Kidney (tissue), 14 donors: ENCODE data around the gene OR4D11. TPM values are rescaled to one million over a fixed set of nuclear protein-coding genes. Genes with fewer than 3 reads are reported as not detected.
"Not testable (repeated sequence)": the region's sequence is repeated elsewhere in the genome, so short reads cannot be mapped to it uniquely, and the experiment has no call there.

Experiments used
- DNase-seq, 5 donors: peaks; one replicate each; pipeline ENCODE4 v3.0.0-alpha.2; 2013 to 2020
- FAIRE-seq: peaks from 2 replicates; lab custom pipeline; 2012; peaks lifted over from hg19 to GRCh38; lab: Jason Lieb, UNC
- H3K27ac ChIP-seq, 2 donors: one replicate each; pipeline ENCODE4 v1.7.0; 2013; ENCODE audit warnings: low read depth in 2 of 2, low read length in 2 of 2, inconsistent platforms in 1 of 2
- H3K27me3 ChIP-seq: one replicate; pipeline ENCODE4 v1.7.1; 2013; ENCODE audit warnings: low read length, inconsistent platforms; ENCODE audit not compliant: control insufficient read depth, insufficient read depth
- H3K36me3 ChIP-seq, 3 donors: one replicate each; pipeline versions ENCODE4 v1.7.0 to v1.7.1; 2013; ENCODE audit warnings: low read length in 3 of 3, control low read depth in 1 of 3, inconsistent platforms in 1 of 3; ENCODE audit not compliant: insufficient read depth in 3 of 3, control insufficient read depth in 2 of 3
- H3K4me1 ChIP-seq, 3 donors: one replicate each; pipeline versions ENCODE4 v1.7.0 to v1.7.1; 2013; ENCODE audit warnings: low read length in 3 of 3, inconsistent platforms in 1 of 3, low read depth in 1 of 3; ENCODE audit not compliant: control insufficient read depth in 2 of 3, insufficient read depth in 2 of 3
- H3K4me3 ChIP-seq, 3 donors: one replicate each; pipeline versions ENCODE4 v1.7.0 to v1.8.1; 2013; ENCODE audit warnings: low read length in 3 of 3, control low read depth in 1 of 3, inconsistent platforms in 1 of 3
- H3K9ac ChIP-seq, 3 donors: one replicate each; pipeline versions ENCODE4 v1.7.0 to v1.7.1; 2013; ENCODE audit warnings: low read length in 3 of 3, control low read depth in 1 of 3, inconsistent platforms in 1 of 3
- H3K9me3 ChIP-seq, 3 donors: one replicate each; pipeline versions ENCODE4 v1.7.0 to v1.7.1; 2013; ENCODE audit warnings: low read length in 3 of 3, control low read depth in 1 of 3, inconsistent platforms in 1 of 3; ENCODE audit not compliant: control insufficient read depth in 2 of 3, insufficient read depth in 1 of 3
- CTCF ChIP-seq: IDR thresholded peaks from 3 replicates; pipeline ENCODE4 v1.5.1; 2012; ENCODE audit warnings: mild to moderate bottlenecking, moderate library complexity, borderline replicate concordance; ENCODE audit not compliant: insufficient read depth; ENCODE audit errors: extremely low read depth
- intact Hi-C: fragments of 100-400 bp; cut with DNase I; formaldehyde crosslinking; loops from one replicate; pipeline ENCODE4 v1.11.1; 2022
- polyA plus RNA-seq: library from polyadenylated mRNA; stranded (reverse); fragments of 350-450 nt; fragmentation: Illumina TruSeq; extraction: RNeasy Lipid Tissue Mini Kit (QIAGEN cat#74804); gene quantifications from one replicate; pipeline ENCODE4 v1.2.3, GENCODE V29; 2014; ENCODE audit warnings: low read depth, low replicate concordance; ENCODE audit not compliant: insufficient read depth
- total RNA-seq: library from RNA; stranded (reverse); fragmentation: NEBNext Ultra II Directional; extraction: Animal tissue kit (Norgen Biotek cat#: 25700); gene quantifications from one replicate; pipeline ENCODE4 v1.2.1, GENCODE V29; 2021
- donor health status: control.
- donor health status: control.
- donor health status: control.
- donor health status: control.
- donor health status: control.
- donor health status: DM: yes; HTN: yes; CAD: no.
- donor health status: Normal renal cell carcinoma (clear cell type).

Gene OR4D11
- total and polyA plus RNA-seq, 2 donors from 2014 or later = not detected

DNA sequence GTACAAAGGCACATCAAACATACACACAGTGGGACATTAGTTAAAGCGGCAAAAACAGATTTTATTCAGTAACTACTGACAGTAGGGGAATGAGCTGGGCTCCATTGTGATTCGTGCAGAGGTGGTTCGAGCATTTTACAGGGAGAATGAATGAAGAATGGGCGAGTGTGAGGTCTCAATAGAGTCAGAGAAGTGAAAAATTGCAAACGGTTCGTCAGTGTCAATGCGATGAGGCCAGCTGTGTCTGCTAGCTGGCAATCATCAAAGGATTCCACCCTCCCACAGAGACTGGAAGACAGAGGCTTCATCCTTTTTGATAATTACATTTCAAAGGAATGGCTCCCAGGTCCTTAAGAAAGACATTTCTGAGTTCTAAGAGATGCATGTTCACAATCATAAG, 25.3 kb downstream of the OR4D11 start:
- H3K9ac ChIP-seq = no peak overlapping the region
- no peak overlapping the region for H3K27ac ChIP-seq
- no peak for DNase-seq
- H3K4me3 ChIP-seq = no peak overlapping the region
- no peak for FAIRE-seq
- intact Hi-C loops = no loop called here
- no peaks in the 10 kb centered on the region for H3K9me3 ChIP-seq
- no peaks in the 10 kb centered on the region for H3K36me3 ChIP-seq
- H3K4me1 ChIP-seq = no peaks in the 10 kb centered on the region
- TF ChIP-seq CTCF = no peak
- no peaks in the 10 kb centered on the region for H3K27me3 ChIP-seq

DNA sequence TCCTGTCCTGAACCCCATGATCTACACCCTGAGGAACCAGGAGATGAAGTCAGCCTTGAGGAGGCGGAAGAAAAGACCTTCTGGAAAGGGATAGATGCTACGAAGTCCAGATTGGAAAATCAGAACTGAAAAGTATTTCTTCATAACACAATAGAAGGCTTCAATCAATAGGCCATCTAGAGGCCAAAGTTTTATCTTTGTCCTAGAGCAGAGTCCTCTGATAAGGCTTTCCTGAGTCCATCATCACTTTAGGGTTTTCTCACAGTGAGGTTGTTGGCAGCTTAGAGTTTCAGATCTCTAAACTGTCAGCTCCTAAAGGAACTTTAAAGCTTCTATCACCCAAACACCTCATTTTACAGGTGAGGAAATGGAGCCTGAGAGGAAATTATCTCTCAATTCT, 29.2 kb downstream of the OR4D11 start:
- intact Hi-C loops = no loop called here
- no peak overlapping the region for H3K9ac ChIP-seq

DNA sequence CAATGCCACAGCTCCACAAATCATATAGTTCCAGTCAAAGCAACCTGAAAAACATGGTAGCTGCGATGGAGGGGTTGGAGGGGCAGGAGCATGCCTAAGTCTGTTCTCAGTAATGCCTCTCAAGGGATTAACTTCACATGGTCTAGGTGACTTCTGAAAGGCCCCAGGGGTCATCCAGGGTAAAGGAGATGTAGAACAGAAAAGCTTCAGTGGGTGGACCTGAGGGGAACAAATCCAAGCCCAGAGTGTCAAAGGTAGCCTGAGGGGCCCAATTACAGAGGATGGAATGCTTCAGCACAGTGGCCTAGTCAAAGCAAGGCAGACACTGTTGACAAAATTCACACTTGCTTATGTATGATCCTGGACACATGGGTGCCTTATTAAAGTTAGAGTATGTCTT, 31.3 kb downstream of the OR4D11 start:
- intact Hi-C loops = no loop called here
- Histone ChIP-seq H3K4me3 (no peak overlapping the region), H3K4me1 (no peaks in the 10 kb centered on the region), H3K27me3 (no peaks in the 10 kb centered on the region), H3K27ac (no peak overlapping the region), H3K36me3 (no peaks in the 10 kb centered on the region), H3K9me3 (no peaks in the 10 kb centered on the region), H3K9ac (no peak overlapping the region)
- no peak for FAIRE-seq
- no peak for DNase-seq
- TF ChIP-seq CTCF = no peak

More for the DNA sequence above, 29.2 kb downstream of the OR4D11 start:
- TF ChIP-seq CTCF = no peak
- Histone ChIP-seq H3K27ac (no peak overlapping the region), H3K9me3 (no peaks in the 10 kb centered on the region), H3K36me3 (no peaks in the 10 kb centered on the region), H3K4me3 (no peak overlapping the region), H3K27me3 (no peaks in the 10 kb centered on the region), H3K4me1 (no peaks in the 10 kb centered on the region)
- no peak for FAIRE-seq
- DNase-seq = no peak

DNA sequence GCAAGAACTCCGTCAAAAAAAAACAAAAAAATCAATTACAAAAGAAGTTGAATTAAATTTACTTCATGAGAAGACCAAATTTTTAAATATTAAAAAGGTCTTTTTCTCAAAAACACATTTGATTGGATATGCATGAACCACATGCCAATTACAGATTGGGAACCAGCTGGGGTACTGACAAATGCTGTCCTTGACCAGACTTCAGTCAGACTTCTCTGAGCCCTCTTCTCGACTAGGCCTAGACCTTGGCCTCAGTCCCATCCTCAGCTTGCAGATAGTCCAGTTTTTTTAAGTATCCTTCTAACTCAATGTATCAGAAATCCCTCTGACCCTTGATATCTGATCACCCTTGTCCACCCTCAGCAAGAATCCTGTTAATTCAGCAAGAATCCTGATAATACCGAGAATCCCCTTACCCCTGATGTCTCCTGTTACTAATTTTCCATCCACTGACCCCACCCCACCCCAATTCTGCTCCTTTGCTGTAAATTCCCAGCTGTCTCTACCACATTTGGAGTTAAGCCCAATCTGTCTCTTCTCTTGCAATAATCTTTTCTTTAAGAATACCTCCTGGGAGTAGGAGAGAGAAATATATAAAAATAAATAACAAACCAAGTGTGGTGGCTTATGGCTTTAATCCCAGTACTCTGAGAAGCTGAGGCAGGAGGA, 38.9 kb downstream of the OR4D11 start:
- Histone ChIP-seq H3K27ac (no peak overlapping the region), H3K4me1 (no peaks in the 10 kb centered on the region), H3K9ac (no peak overlapping the region), H3K9me3 (no peaks in the 10 kb centered on the region), H3K4me3 (no peak overlapping the region), H3K27me3 (no peaks in the 10 kb centered on the region), H3K36me3 (no peaks in the 10 kb centered on the region)
- intact Hi-C loops = no loop called here
- DNase-seq (no peak), FAIRE-seq (no peak)
- TF ChIP-seq CTCF = no peak

DNA sequence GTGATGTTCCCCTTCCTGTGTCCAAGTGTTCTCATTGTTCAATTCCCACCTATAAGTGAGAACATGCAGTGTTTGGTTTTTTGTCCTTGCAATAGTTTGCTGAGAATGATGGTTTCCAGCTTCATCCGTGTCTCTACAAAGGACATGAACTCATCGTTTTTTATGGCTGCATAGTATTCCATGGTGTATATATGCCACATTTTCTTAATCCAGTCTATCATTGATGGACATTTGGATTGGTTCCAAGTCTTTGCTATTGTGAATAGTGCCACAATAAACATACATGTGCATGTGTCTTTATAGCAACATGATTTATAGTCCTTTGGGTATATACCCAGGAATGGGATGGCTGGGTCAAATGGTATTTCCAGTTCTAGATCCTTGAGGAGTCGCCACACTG, 40.3 kb downstream of the OR4D11 start:
- H3K4me1 ChIP-seq, DNase-seq, H3K27ac ChIP-seq, H3K9me3 ChIP-seq, H3K27me3 ChIP-seq, intact Hi-C loops, H3K9ac ChIP-seq, H3K4me3 ChIP-seq, H3K36me3 ChIP-seq, FAIRE-seq: not testable (repeated sequence)
